ENCODE data around the gene KLHL9. TPM values are rescaled to one million over a fixed set of nuclear protein-coding genes. Genes with fewer than 3 reads are reported as not detected.

Gene KLHL9
- total RNA-seq, 1 experiment from 2014 or later = 10.5 TPM

DNA sequence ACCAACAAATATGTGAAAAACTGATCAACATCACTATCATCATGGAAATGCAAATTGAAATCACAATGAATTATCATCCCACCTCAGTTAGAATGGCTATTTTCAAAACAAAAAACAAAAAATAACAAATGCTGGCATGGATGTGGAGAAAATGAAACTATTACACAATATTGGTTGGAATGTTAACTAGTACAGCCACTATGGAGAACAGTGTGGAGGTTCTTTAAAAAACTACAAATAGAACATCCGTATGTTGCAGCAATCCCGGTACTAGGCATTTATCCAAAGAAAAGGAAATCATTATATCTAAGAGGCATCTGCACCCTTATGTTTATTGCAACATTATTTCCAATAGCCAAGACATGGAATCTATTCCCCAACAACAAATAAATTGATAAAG, 21.1 kb downstream of the KLHL9 start:
- TF ChIP-seq CTCF (conservative IDR thresholded peaks at IDR 0.05) (no peak), EZH2 (IDR thresholded peaks at IDR 0.05; ENCODE audit: low read depth) (no peak)
- Histone ChIP-seq H4K20me1 (ENCODE audit: insufficient read depth) (no peaks in the 10 kb centered on the region), H2AFZ (no peak overlapping the region), H3K4me1 (replicated peaks; ENCODE audit: insufficient read depth) (no peaks in the 10 kb centered on the region), H3K36me3 (ENCODE audit: low read depth) (no peaks in the 10 kb centered on the region), H3K27me3 (ENCODE audit: insufficient read depth, low read depth) (no peaks in the 10 kb centered on the region), H3K27ac (no peak overlapping the region), H3K9me3 (ENCODE audit: insufficient read depth, low read depth) (no peaks in the 10 kb centered on the region), H3K79me2 (ENCODE audit: low read depth) (no peaks in the 10 kb centered on the region), H3K4me3 (no peak overlapping the region), H3K9me2 (ENCODE audit: insufficient read depth) (no peaks in the 10 kb centered on the region), H3K4me2 (no peak overlapping the region), H3F3A (ENCODE audit: insufficient read depth, low read depth) (no peaks in the 10 kb centered on the region)
- DNase-seq = no peak
- no TSS peak for BruUV-seq (replicated peaks)
- CTCF ChIA-PET = no interaction called here
- POLR2A ChIA-PET (ENCODE audit: unreplicated experiment) = no interaction called here
- intact Hi-C loops (cut with micrococcal nuclease; ENCODE audit: unreplicated experiment) = no loop called here

DNA sequence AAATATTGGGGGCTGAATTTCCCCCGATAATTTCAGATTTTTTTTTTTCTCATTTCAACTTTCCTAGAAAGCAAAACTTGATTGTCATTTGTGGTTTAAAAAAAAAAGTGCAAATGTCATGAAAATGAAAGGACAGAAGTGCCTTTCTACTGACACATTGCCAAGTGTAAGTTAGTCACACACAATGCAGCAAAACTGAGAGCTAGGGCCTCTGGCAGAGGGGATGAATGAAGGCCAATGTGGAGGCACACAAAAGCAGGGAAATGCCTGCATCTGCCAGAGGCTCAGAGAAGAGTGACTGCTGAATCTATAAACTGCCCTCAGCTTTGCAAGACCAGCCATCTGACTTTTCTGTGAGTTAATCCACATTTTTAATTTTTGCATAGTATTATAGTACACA, 23.3 kb downstream of the KLHL9 start:
- no peaks in the 10 kb centered on the region for H4K20me1 ChIP-seq (ENCODE audit: insufficient read depth)
- no peak overlapping the region for H2AFZ ChIP-seq
- POLR2A ChIA-PET (ENCODE audit: unreplicated experiment) = no interaction called here
- H3K79me2 ChIP-seq (ENCODE audit: low read depth) = no peaks in the 10 kb centered on the region
- no peak overlapping the region for H3K4me3 ChIP-seq
- intact Hi-C loops (cut with micrococcal nuclease; ENCODE audit: unreplicated experiment) = no loop called here
- H3K4me2 ChIP-seq = no peak overlapping the region
- no peaks in the 10 kb centered on the region for H3K4me1 ChIP-seq (replicated peaks; ENCODE audit: insufficient read depth)
- no peaks in the 10 kb centered on the region for H3K9me2 ChIP-seq (ENCODE audit: insufficient read depth)
- CTCF ChIA-PET = no interaction called here
- no peaks in the 10 kb centered on the region for H3K9me3 ChIP-seq (ENCODE audit: insufficient read depth, low read depth)
- no peak overlapping the region for H3K27ac ChIP-seq
- no peak for DNase-seq
- H3F3A ChIP-seq (ENCODE audit: insufficient read depth, low read depth) = no peaks in the 10 kb centered on the region
- H3K36me3 ChIP-seq (ENCODE audit: low read depth) = no peaks in the 10 kb centered on the region
- H3K27me3 ChIP-seq (ENCODE audit: insufficient read depth, low read depth) = no peaks in the 10 kb centered on the region
- BruUV-seq (replicated peaks) = no TSS peak
- no peak for TF ChIP-seq EZH2 (IDR thresholded peaks at IDR 0.05; ENCODE audit: low read depth)
- TF ChIP-seq CTCF (conservative IDR thresholded peaks at IDR 0.05) = no peak

- H3K79me2 ChIP-seq (ENCODE audit: low read depth) = no peaks in the 10 kb centered on the region
- H3K4me3 ChIP-seq = no peak within 1 kb of the TSS
- H4K20me1 ChIP-seq (ENCODE audit: insufficient read depth) = no peaks in the 10 kb centered on the region
- no peak within 1 kb of the TSS for H3K27ac ChIP-seq
- no peaks in the 10 kb centered on the region for H3K4me1 ChIP-seq (replicated peaks; ENCODE audit: insufficient read depth)
- no peak within 1 kb of the TSS for H3K4me2 ChIP-seq
- no peak for TF ChIP-seq CTCF (conservative IDR thresholded peaks at IDR 0.05)
- no peak for TF ChIP-seq EZH2 (IDR thresholded peaks at IDR 0.05; ENCODE audit: low read depth)
- no peaks in the 10 kb centered on the region for H3F3A ChIP-seq (ENCODE audit: insufficient read depth, low read depth)
- H3K27me3 ChIP-seq (ENCODE audit: insufficient read depth, low read depth) = no peaks in the 10 kb centered on the region
- no peaks in the 10 kb centered on the region for H3K9me3 ChIP-seq (ENCODE audit: insufficient read depth, low read depth)
- no peak for DNase-seq
- BruUV-seq (replicated peaks) = no TSS peak
- intact Hi-C loops (cut with micrococcal nuclease; ENCODE audit: unreplicated experiment) = no loop called here
- CTCF ChIA-PET = no interaction called here
- no peaks in the 10 kb centered on the region for H3K9me2 ChIP-seq (ENCODE audit: insufficient read depth)
- H3K36me3 ChIP-seq (ENCODE audit: low read depth) = no peaks in the 10 kb centered on the region
- POLR2A ChIA-PET (ENCODE audit: unreplicated experiment) = no interaction called here
- H2AFZ ChIP-seq = no peak within 1 kb of the TSS
These were observed 30.0 kb downstream of the KLHL9 start, which contains the start of gene IFNA5 for GRCh38 chr9:21305213-21305612. TSS of gene IFNA5 (minus strand) at chr9:21305313. CDS start at chr9:21305256, 57 bp downstream.
